Activated naive CD4-positive, alpha-beta T cell treated with anti-CD3 and anti-CD28 coated beads, Interleukin-2, amount 50 U/mL, for 72 hours (primary cell): Measurements from ENCODE around the gene ZNF727. TPM values are rescaled to one million over a fixed set of nuclear protein-coding genes. Genes with fewer than 3 reads are reported as not detected.
A peak's percentile ranks its signal among the peaks of the same experiment; 100 is the strongest.
"Not testable (repeated sequence)": the region's sequence is repeated elsewhere in the genome, so short reads cannot be mapped to it uniquely, and the experiment has no call there.

Source experiments
- ATAC-seq, 2 donors: fragments of 150-1000 bp; cut with Tn5 transposase; 2 replicates each; pipeline ENCODE4 v1.10.0; 2021; ENCODE audit warnings: mild to moderate bottlenecking in 2 of 2, moderate library complexity in 2 of 2
- DNase-seq, 2 donors: peaks; one replicate each; pipeline ENCODE4 v3.0.0; 2021 to 2022; ENCODE audit warnings: low spot score in 2 of 2
- H3K27ac Mint-ChIP-seq, 2 donors: one replicate each; pipeline ENCODE4 v1.8.0; 2022; ENCODE audit warnings: mild to moderate bottlenecking in 2 of 2, mixed read lengths in 2 of 2
- H3K36me3 Mint-ChIP-seq, 2 donors: one replicate each; pipeline ENCODE4 v1.8.0; 2022; ENCODE audit warnings: mixed read lengths in 2 of 2
- H3K9me3 Mint-ChIP-seq, 2 donors: one replicate each; pipeline ENCODE4 v1.8.0; 2022; ENCODE audit warnings: mixed read lengths in 2 of 2
- total RNA-seq, 2 donors: library from RNA; stranded (reverse); gene quantifications; one replicate each; pipeline ENCODE4 v1.2.3, GENCODE V29; 2022

The ZNF727 gene
- total RNA-seq, result under 1 TPM; 0.27 to 0.29 TPM

DNA sequence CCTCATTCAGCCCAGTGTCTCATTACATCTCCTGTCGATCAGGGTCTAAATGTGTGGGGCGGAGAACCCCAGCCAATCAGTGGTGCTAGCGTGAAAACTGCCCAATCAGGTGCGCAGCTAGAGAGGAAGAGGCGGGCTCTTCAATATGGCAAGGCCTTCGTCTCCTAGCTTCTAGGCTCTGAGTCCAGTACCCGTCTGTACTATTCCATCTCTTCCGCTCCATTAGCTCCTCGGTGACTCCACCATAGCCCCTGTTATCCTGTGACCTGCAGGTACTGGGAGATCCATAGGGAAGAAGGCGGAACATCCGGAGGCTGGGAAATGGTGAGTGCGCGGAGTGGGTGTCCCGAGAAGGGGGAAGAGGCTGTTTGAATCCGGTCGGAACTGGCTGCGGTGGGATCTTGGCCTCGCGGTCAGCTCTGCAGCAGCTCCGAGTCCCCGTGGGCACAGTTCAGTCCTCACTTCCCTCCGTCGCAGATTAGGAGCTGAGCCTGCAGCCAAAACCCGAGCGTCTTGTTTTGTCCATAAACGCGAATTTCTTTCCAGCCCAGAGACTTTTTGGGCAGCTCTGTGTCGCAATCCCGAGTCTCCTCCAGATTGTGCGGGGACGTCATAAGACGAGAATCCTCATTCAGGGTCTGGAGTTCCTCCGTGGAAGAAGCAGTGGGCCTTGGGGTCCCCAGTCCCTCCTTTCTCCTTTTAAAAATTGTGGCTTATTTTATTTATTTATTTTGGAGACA, at the start of gene ZNF727:
Gene ZNF727 (plus strand): TSS at position 134 of the 740 bp plus-strand sequence. CDS start 188 bp downstream, at position 322.
- ATAC-seq, result peak in 1 of 2 donors; percentile 78
- no peak within 1 kb of the TSS for H3K27ac Mint-ChIP-seq

DNA sequence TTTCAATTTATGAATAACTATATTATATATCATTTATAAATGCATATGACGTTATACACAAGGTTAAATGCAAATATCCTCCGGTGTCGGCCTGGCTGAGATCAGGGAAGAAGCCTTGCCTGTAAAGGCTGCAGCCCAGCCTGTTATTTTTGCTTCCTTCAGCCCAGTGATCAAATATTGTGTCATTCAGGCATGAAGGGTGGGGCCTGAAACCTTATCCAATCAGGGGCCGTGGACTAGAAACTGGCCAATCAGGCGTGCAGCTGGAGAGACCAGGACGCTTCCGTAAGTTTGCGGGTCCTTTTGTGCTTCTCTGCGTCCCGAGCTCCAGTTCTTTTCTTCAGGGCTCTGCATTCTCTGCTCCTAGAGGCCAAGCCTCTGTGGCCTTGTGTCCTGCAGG, 46.7 kb upstream of the ZNF727 start, which contains the start of gene ZNF722:
Gene ZNF722 (plus strand): TSS at position 301 of the 400 bp plus-strand sequence. CDS start 113 bp downstream, outside the sequence.
- ATAC-seq (no peak), DNase-seq (no peak)
- Mint-ChIP-seq H3K27ac (no peak within 1 kb of the TSS), H3K36me3 (peaks cover 6 to 10% of the 10 kb centered on the region in 2 donors), H3K9me3 (peaks cover 4 to 10% of the 10 kb centered on the region in 2 donors)

More for the DNA sequence above, at the start of gene ZNF727:
- peaks cover 31 to 45% of the 10 kb centered on the region in 2 donors for H3K9me3 Mint-ChIP-seq
- no peak for DNase-seq
- H3K36me3 Mint-ChIP-seq, result peaks cover 39 to 46% of the 10 kb centered on the region in 2 donors

DNA sequence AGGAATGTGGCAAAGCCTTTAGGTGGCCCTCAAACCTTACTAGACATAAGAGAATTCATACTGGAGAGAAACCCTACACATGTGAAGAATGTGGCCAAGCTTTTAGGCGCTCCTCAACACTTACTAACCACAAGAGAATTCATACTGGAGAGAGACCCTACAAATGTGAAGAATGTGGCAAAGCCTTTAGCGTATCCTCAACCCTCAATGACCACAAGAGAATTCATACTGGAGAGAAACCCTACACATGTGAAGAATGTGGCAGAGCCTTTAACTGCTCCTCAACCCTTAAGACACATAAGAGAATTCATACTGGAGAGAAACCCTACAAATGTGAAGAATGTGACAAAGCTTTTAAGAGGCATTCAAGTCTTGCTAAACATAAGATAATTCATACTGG, 29.7 kb upstream of the ZNF727 start:
- not testable (repeated sequence) for H3K27ac Mint-ChIP-seq, DNase-seq, ATAC-seq
- H3K36me3 Mint-ChIP-seq, result peaks cover 29 to 40% of the 10 kb centered on the region in 2 donors
- H3K9me3 Mint-ChIP-seq, result peaks cover 40 to 44% of the 10 kb centered on the region in 2 donors

DNA sequence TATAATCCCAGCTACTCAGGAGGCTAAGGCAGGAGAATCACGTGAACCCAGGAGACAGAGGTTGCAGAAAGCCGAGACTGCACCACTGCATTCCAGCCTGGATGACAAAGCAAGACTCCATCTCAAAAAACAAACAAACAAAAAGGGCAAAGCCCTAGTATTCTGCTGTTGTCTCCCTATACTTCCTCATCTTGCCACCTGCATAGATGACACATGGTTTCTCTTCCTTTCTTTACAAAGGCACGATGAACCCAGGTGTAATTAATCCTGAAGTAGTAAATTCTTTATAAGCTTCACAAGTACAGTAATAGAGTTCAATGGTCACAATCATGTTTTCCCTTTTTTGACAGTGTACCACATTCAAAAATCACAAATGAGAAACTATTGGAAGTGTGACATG, 9.8 kb upstream of the ZNF727 start:
- no peak for ATAC-seq
- Mint-ChIP-seq H3K9me3 (peaks cover 17 to 46% of the 10 kb centered on the region in 2 donors), H3K27ac (no peak overlapping the region), H3K36me3 (peaks cover 46 to 60% of the 10 kb centered on the region in 2 donors)
- DNase-seq, result no peak

DNA sequence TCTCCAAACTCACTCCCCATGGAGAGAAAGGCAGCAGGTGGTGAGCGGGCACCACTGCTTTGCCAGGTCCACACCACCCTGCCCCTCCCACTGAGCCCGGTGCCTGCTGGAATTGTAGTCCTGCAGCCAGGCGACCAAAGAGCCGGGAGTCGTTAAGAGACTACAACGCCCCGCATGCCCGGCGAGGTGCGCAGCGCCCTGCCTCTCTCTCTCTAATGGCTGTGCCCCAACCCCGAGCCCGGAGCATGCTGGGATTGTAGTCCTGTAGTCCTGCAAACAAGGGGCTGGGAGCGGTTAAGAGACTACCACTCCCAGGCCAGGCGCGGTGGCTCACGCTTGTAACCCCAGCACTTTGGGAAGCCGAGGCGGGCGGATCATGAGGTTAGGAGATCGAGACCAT, 8.1 kb upstream of the ZNF727 start:
- Mint-ChIP-seq H3K9me3 (peaks cover 20 to 39% of the 10 kb centered on the region in 2 donors), H3K27ac (no peak overlapping the region), H3K36me3 (peaks cover 42 to 58% of the 10 kb centered on the region in 2 donors)
- ATAC-seq (no peak), DNase-seq (no peak)

DNA sequence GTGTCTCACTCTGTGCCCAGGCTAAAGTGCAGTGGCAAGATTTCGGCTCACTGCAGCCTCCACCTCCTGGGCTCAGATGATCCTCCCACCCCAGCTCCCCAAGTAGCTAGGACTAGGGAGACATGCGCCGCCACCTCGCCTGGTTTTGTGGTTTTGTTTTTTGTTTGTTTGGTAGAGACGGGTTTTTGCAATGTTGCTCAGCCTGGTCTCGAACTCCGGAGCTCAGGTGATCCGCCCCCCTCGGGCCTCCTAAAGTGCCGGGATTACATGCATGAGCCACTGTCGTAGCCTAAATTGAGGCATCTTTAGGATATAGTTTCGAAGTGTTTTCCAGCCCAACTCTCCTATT, 781 bp downstream of the ZNF727 start:
- DNase-seq, result no peak
- no peak overlapping the region for H3K27ac Mint-ChIP-seq

DNA sequence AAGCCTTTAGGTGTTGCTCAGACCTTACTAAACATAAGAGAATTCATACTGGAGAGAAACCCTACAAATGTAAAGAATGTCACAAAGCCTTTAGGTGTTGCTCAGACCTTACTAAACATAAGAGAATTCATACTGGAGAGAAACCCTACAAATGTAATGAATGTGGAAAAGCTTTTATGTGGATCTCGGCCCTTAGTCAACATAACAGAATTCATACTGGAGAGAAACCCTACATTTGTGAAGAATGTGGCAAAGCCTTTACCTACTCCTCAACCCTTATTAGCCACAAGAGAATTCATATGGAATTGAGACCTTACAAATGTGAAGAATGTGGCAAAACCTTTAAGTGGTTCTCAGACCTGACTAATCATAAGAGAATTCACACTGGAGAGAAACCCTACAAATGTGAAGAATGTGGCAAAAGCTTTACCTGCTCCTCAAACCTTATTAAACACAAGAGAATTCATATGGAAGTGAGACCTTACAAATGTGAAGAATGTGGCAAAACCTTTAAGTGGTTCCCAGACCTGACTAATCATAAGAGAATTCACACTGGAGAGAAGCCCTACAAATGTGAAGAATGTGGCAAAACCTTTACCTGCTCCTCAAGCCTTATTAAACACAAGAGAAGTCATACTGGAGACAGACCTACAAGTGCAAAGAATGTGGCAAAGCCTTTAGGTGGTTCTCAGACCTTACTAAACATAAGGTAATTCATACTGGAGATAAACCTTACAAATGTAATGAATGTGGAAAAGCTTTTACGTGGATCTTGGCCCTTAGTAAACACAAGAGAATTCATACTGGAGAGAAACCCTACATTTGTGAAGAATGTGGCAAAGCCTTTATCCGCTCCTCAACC, 32.8 kb downstream of the ZNF727 start:
- Mint-ChIP-seq H3K9me3 (peaks cover 56 to 66% of the 10 kb centered on the region in 2 donors), H3K36me3 (peaks cover 71 to 80% of the 10 kb centered on the region in 2 donors)
- H3K27ac Mint-ChIP-seq, DNase-seq, ATAC-seq: not testable (repeated sequence)

More for the DNA sequence above, 781 bp downstream of the ZNF727 start:
- no peak for ATAC-seq
- H3K36me3 Mint-ChIP-seq, result peaks cover 39 to 46% of the 10 kb centered on the region in 2 donors
- H3K9me3 Mint-ChIP-seq, result peaks cover 27 to 45% of the 10 kb centered on the region in 2 donors

DNA sequence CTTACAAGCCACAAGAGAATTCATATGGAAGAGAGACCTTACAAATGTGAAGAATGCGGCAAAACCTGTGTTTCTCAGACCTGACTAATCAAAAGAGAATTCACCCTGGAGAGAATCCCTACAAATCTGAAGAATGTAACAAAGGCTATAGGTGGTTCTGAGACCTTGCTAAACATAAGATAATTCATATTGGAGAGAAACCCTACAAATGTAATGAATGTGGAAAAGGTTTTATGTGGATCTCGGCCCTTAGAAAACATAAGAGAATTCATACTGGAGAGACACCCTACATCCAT, 33.4 kb downstream of the ZNF727 start:
- DNase-seq, result no peak
- no peak overlapping the region for H3K27ac Mint-ChIP-seq
- peaks cover 65 to 74% of the 10 kb centered on the region in 2 donors for H3K36me3 Mint-ChIP-seq
- no peak for ATAC-seq
- peaks cover 51 to 64% of the 10 kb centered on the region in 2 donors for H3K9me3 Mint-ChIP-seq

DNA sequence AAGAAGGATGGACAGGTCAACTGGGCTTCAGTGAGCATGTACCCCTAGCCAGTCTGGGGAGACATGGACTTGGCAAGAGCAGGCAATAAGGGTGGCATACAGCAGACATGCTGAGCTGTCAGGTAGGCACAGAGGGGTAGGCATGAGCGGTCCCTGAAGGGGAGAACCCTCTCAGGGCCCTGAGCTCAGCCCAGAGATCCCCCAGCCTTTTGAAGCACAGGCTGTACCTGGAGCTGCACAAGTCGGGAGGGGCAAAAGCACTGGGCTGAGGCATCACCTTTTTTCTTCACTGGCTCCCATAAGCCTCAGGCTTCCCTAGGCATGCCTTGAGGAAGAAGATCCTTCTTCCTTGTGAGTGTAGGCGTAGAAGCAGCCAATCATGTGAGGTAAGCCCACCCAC, 42.3 kb downstream of the ZNF727 start:
- ATAC-seq (no peak), DNase-seq (no peak)
- peaks cover 13 to 22% of the 10 kb centered on the region in 2 donors for H3K9me3 Mint-ChIP-seq
- peaks cover 26 to 27% of the 10 kb centered on the region in 2 donors for H3K36me3 Mint-ChIP-seq
- H3K27ac Mint-ChIP-seq, result no peak overlapping the region

DNA sequence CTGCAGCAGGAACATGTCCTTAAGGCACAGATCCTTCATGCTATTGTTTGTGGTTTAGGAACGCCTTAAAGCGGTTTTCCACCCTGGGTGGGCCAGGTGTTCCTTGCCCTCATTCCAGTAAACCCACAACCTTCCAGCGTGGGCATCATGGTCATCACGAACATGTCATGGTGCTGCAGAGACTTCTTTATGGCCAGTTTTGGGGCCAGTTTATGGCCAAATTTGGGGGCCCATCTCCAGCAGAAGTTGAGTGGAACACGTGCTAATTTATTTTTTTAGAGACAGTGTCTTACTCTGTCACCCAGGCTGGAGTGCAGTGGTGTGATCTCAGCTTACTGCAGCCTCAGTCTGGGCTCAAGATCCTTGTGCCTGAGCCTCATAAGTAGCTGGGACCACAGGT, 43.6 kb downstream of the ZNF727 start:
- Mint-ChIP-seq H3K9me3 (peaks cover 19 to 28% of the 10 kb centered on the region in 2 donors), H3K36me3 (peaks cover 31 to 33% of the 10 kb centered on the region in 2 donors)
- not testable (repeated sequence) for H3K27ac Mint-ChIP-seq, DNase-seq, ATAC-seq

Other genes starting within 250 kb of the ZNF727 start
- not detected for gene ZNF722, start 46.6 kb upstream of the ZNF727 start, total RNA-seq
- not detected for gene ZNF735, start 161.8 kb downstream of the ZNF727 start, total RNA-seq
- not detected for gene ZNF679, start 183.0 kb downstream of the ZNF727 start, total RNA-seq